HCT116 (cell line): ENCODE measurements around the gene GUK1. TPM values are rescaled to one million over a fixed set of nuclear protein-coding genes. Genes with fewer than 3 reads are reported as not detected.

Experiments
- ATAC-seq: fragments of 200-7000 bp; cut with Tn5 transposase; 2 replicates; pipeline ENCODE4 v1.9.1; 2020; ENCODE audit warnings: mild to moderate bottlenecking, moderate library complexity
- BruUV-seq: library from RNA; stranded (reverse); fragments of 400-500 nt; replicated peaks from 2 replicates; lab custom pipeline; 2021; lab: Mats Ljungman, UMichigan
- CTCF ChIA-PET: fragments of 300-600 bp; sonication (Branson Sonifier 250); formaldehyde crosslinking; loops from one replicate; lab custom pipeline; 2021; ENCODE audit warnings: antibody characterized with exemption; lab: Charles Lee
- POLR2A ChIA-PET: fragments of 300-600, 350-600 bp; sonication (Branson Sonifier 250); formaldehyde crosslinking; loops from one replicate; lab custom pipeline; 2021; ENCODE audit warnings: antibody characterized with exemption; lab: Charles Lee
- RAD21 ChIA-PET, 2 experiments: fragments of 300-600 bp; sonication (Branson Sonifier 250); formaldehyde crosslinking; loops; one replicate each; lab custom pipeline; 2023; ENCODE audit warnings: low total read pairs in 2 of 2; ENCODE audit not compliant: uncharacterized antibody in 2 of 2, unreplicated experiment in 2 of 2, low non-redundant PET in 1 of 2; lab: Charles Lee
- DNase-seq: peaks from one replicate; pipeline ENCODE4 v3.0.0-alpha.2; 2010; ENCODE audit warnings: low read depth, low spot score
- H2AFZ ChIP-seq: fragments of 200-600 bp; shearing (Covaris generic), sonication (generic); 2 replicates; pipeline ENCODE4 v1.6.1; 2017; ENCODE audit warnings: low read depth, mixed run types, mixed read lengths, antibody characterized with exemption, low read length; ENCODE audit not compliant: poor library complexity, severe bottlenecking
- H3K27ac ChIP-seq: 2 replicates; pipeline ENCODE4 v1.5.1; 2012; ENCODE audit warnings: low read depth, low read length
- H3K27me3 ChIP-seq: fragments of 200-600 bp; sonication (generic); 2 replicates; pipeline ENCODE4 v1.6.1; 2016; ENCODE audit warnings: mixed run types, low read length, mixed read lengths; ENCODE audit not compliant: insufficient read depth
- H3K36me3 ChIP-seq, 2 experiments: fragments of 200-500 bp in 1 of 2; fragments of 200-600 bp in 1 of 2; sonication (Bioruptor generic) in 1 of 2; sonication (generic) in 1 of 2; 2 replicates each; pipeline versions ENCODE4 v1.5.1 to v1.6.1; 2014 to 2016; ENCODE audit warnings: low read length in 2 of 2, inconsistent platforms in 1 of 2, mixed read lengths in 1 of 2, mixed run types in 1 of 2; ENCODE audit not compliant: insufficient read depth in 2 of 2, control insufficient read depth in 1 of 2
- H3K4me1 ChIP-seq, 2 experiments: fragments of 200-600 bp in 1 of 2; sonication (generic) in 1 of 2; 2 replicates each; pipeline versions ENCODE4 v1.5.1 to v1.6.1; 2012 to 2017; ENCODE audit warnings: low read length in 2 of 2, inconsistent platforms in 1 of 2, mild to moderate bottlenecking in 1 of 2, mixed read lengths in 1 of 2, mixed run types in 1 of 2, moderate library complexity in 1 of 2; ENCODE audit not compliant: insufficient read depth in 2 of 2, control insufficient read depth in 1 of 2
- H3K4me2 ChIP-seq: fragments of 200-600 bp; sonication (generic); 2 replicates; pipeline ENCODE4 v1.6.1; 2017; ENCODE audit warnings: mixed run types, low read length, mixed read lengths
- H3K4me3 ChIP-seq, 2 experiments: fragments of 200-600 bp in 1 of 2; sonication (generic) in 1 of 2; replicated peaks in 1 of 2; 2 replicates each; pipeline ENCODE4 v1.5.1; 2011 to 2016; ENCODE audit warnings: low read length in 2 of 2, control low read depth in 1 of 2, low read depth in 1 of 2, mild to moderate bottlenecking in 1 of 2, mixed read lengths in 1 of 2, mixed run types in 1 of 2
- H3K79me2 ChIP-seq: fragments of 200-600 bp; sonication (generic); 2 replicates; pipeline ENCODE4 v1.6.1; 2017; ENCODE audit warnings: mild to moderate bottlenecking, mixed run types, low read length, moderate library complexity, mixed read lengths; ENCODE audit not compliant: insufficient read depth
- H3K9ac ChIP-seq: fragments of 200-600 bp; sonication (generic); 2 replicates; pipeline ENCODE4 v1.6.1; 2016; ENCODE audit warnings: low read length, mixed read lengths
- H3K9me2 ChIP-seq: fragments of 200-600 bp; sonication (generic), shearing (Covaris generic); 2 replicates; pipeline ENCODE4 v1.6.1; 2017; ENCODE audit warnings: mixed run types, mild to moderate bottlenecking, moderate library complexity; ENCODE audit not compliant: insufficient read depth
- H3K9me3 ChIP-seq, 2 experiments: fragments of 200-500 bp in 1 of 2; fragments of 200-600 bp in 1 of 2; sonication (Bioruptor generic) in 1 of 2; sonication (generic) in 1 of 2; 2 replicates each; pipeline ENCODE4 v1.6.1; 2014 to 2017; ENCODE audit warnings: low read length in 2 of 2, mixed read lengths in 2 of 2, inconsistent platforms in 1 of 2, low read depth in 1 of 2, mild to moderate bottlenecking in 1 of 2, mixed run types in 1 of 2, moderate library complexity in 1 of 2; ENCODE audit not compliant: control insufficient read depth in 1 of 2, insufficient read depth in 1 of 2
- H4K20me1 ChIP-seq: fragments of 200-600 bp; sonication (generic), shearing (Covaris generic); 2 replicates; pipeline ENCODE4 v1.6.1; 2017; ENCODE audit warnings: mixed run types, mild to moderate bottlenecking, moderate library complexity; ENCODE audit not compliant: insufficient read depth
- CBX3 ChIP-seq: IDR thresholded peaks from 2 replicates; pipeline ENCODE4 v1.6.1; 2012; ENCODE audit warnings: low read depth
- CEBPB ChIP-seq: IDR thresholded peaks from 2 replicates; pipeline ENCODE4 v1.6.1; 2012; ENCODE audit warnings: low read depth
- EGR1 ChIP-seq: IDR thresholded peaks from 2 replicates; pipeline ENCODE4 v1.6.1; 2012; ENCODE audit warnings: low read depth
- ELF1 ChIP-seq: IDR thresholded peaks from 2 replicates; pipeline ENCODE4 v1.6.1; 2012; ENCODE audit warnings: low read depth, borderline replicate concordance
- EZH2phosphoT487 ChIP-seq: fragments of 200-600 bp; IDR thresholded peaks from 2 replicates; pipeline ENCODE4 v1.6.1; 2018; ENCODE audit warnings: antibody characterized with exemption, borderline replicate concordance
- FOSL1 ChIP-seq: IDR thresholded peaks from 2 replicates; pipeline ENCODE4 v1.6.1; 2012; ENCODE audit warnings: low read depth
- POLR2AphosphoS5 ChIP-seq: IDR thresholded peaks from 2 replicates; pipeline ENCODE4 v1.6.1; 2011; ENCODE audit warnings: mild to moderate bottlenecking, low read depth, low read length, moderate library complexity
- RAD21 ChIP-seq: IDR thresholded peaks from 2 replicates; pipeline ENCODE4 v1.6.1; 2012; ENCODE audit warnings: low read depth, mild to moderate bottlenecking
- SIN3A ChIP-seq: IDR thresholded peaks from 2 replicates; pipeline ENCODE4 v1.6.1; 2012; ENCODE audit warnings: low read depth
- SP1 ChIP-seq: IDR thresholded peaks from 2 replicates; pipeline ENCODE4 v1.6.1; 2012; ENCODE audit warnings: low read depth
- SRF ChIP-seq: IDR thresholded peaks from 2 replicates; pipeline ENCODE4 v1.6.1; 2012; ENCODE audit warnings: low read depth
- TCF7L2 ChIP-seq: IDR thresholded peaks from 2 replicates; pipeline ENCODE4 v1.7.0; 2011; ENCODE audit warnings: borderline replicate concordance, inconsistent platforms; ENCODE audit not compliant: insufficient read depth, insufficient read length; ENCODE audit errors: extremely low read depth
- YY1 ChIP-seq: IDR thresholded peaks from 2 replicates; pipeline ENCODE4 v1.6.1; 2011; ENCODE audit warnings: low read length, low read depth, moderate library complexity, mild to moderate bottlenecking; ENCODE audit not compliant: insufficient replicate concordance; ENCODE audit errors: extremely low read depth
- ZNF274 ChIP-seq: fragments of 200-500 bp; sonication (Bioruptor generic); IDR thresholded peaks from 2 replicates; pipeline ENCODE4 v1.6.1; 2014; ENCODE audit warnings: mild to moderate bottlenecking, low read depth, low read length, inconsistent platforms
- intact Hi-C: fragments of 100-400 bp; cut with micrococcal nuclease; formaldehyde crosslinking; loops from 2 replicates; pipeline ENCODE4 v1.10.0; 2022
- total RNA-seq: library from RNA; stranded (reverse); gene quantifications from one replicate; pipeline ENCODE4 v1.2.1, GENCODE V29; 2021; ENCODE audit not compliant: unreplicated experiment
- TF ChIP-seq, protein P1 (sequence below): IDR thresholded peaks from 2 replicates; pipeline ENCODE4 v1.6.1; 2012
- TF ChIP-seq, protein P2 (sequence below), 3 experiments: fragments of 200-600 bp in 1 of 3; sonication (generic) in 1 of 3; IDR thresholded peaks in 2 of 3; conservative IDR thresholded peaks in 1 of 3; 2 replicates each; pipeline ENCODE4 v1.5.1; 2012 to 2017; ENCODE audit warnings: low read depth in 2 of 3, low read length in 2 of 3, antibody characterized with exemption in 1 of 3, borderline replicate concordance in 1 of 3, control low read depth in 1 of 3, mild to moderate bottlenecking in 1 of 3, mixed read lengths in 1 of 3, mixed run types in 1 of 3, moderate library complexity in 1 of 3; ENCODE audit not compliant: insufficient read depth in 1 of 3

GUK1 gene
- total RNA-seq, 1 experiment from 2014 or later: 145 TPM

DNA sequence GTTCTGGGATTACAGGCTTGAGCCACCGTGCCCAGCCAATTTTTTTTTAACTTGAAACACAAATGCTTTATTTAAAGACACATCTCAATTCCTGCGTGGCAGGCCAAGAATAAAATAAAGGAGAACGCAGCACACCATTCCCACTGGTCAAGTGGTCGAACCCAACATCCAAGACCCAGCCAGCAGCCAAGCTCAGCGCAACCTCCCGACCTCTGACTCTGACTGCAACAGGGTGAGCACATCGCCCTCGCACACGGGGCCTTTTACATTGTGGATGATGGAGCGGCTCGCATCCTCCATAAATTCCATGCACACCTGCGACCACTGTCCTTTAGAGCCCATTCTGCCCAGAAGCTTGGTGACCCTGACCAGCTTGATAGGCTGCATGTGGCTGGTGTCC, 5.5 kb upstream of the GUK1 start (continued):
- no peak for TF ChIP-seq TCF7L2
- TF ChIP-seq EGR1: no peak
- TF ChIP-seq, protein P1, sequence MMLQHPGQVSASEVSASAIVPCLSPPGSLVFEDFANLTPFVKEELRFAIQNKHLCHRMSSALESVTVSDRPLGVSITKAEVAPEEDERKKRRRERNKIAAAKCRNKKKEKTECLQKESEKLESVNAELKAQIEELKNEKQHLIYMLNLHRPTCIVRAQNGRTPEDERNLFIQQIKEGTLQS: no peak

DNA sequence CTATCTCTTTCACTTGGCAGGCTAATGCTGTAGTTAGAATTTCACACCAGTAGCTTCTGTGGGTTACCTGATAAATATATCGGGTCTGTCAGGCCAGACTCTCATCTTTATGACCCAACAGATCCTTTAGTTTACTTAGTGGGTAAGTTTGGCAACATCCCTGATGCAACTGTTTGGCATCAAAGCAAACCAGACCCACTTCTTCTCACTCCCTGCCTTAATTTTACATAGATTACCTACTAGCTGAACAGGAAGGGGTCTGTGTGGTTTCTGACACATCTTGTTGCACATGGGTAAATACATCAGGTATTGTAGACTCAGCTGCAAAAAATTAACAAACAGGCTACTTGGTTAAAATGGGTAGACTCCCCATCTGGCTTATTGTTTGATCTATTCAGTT, 3.2 kb upstream of the GUK1 start:
- DNase-seq (no peak), ATAC-seq (no peak)
- ChIA-PET POLR2A (no interaction called here), RAD21 (no interaction called here), CTCF (no interaction called here)
- intact Hi-C loops: no loop called here
- BruUV-seq: no TSS peak
- Histone ChIP-seq H3K9me3 (no peaks in the 10 kb centered on the region), H3K4me1 (peaks cover under 1 to 17% of the 10 kb centered on the region in 2 experiments), H3K9me2 (no peaks in the 10 kb centered on the region), H3K79me2 (peaks cover 17% of the 10 kb centered on the region), H3K9ac (no peak overlapping the region), H2AFZ (no peak overlapping the region), H3K27me3 (peaks cover 3% of the 10 kb centered on the region; the same call in 1 of the 2 replicates), H4K20me1 (no peaks in the 10 kb centered on the region), H3K4me3 (no peak overlapping the region), H3K27ac (no peak overlapping the region), H3K36me3 (no peaks in the 10 kb centered on the region), H3K4me2 (no peak overlapping the region)
- TF ChIP-seq YY1 (no peak), EZH2phosphoT487 (no peak), CEBPB (no peak), SRF (no peak), SP1 (no peak), RAD21 (no peak), SIN3A (no peak), EGR1 (no peak), ZNF274 (no peak), FOSL1 (no peak), POLR2AphosphoS5 (no peak), CBX3 (no peak), ELF1 (no peak)
- TF ChIP-seq, protein P2, sequence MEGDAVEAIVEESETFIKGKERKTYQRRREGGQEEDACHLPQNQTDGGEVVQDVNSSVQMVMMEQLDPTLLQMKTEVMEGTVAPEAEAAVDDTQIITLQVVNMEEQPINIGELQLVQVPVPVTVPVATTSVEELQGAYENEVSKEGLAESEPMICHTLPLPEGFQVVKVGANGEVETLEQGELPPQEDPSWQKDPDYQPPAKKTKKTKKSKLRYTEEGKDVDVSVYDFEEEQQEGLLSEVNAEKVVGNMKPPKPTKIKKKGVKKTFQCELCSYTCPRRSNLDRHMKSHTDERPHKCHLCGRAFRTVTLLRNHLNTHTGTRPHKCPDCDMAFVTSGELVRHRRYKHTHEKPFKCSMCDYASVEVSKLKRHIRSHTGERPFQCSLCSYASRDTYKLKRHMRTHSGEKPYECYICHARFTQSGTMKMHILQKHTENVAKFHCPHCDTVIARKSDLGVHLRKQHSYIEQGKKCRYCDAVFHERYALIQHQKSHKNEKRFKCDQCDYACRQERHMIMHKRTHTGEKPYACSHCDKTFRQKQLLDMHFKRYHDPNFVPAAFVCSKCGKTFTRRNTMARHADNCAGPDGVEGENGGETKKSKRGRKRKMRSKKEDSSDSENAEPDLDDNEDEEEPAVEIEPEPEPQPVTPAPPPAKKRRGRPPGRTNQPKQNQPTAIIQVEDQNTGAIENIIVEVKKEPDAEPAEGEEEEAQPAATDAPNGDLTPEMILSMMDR (IDR thresholded peaks at IDR 0.05 in 2 of 3, conservative IDR thresholded peaks at IDR 0.05 in 1 of 3; ENCODE audit: borderline replicate concordance in 1 of 3, insufficient read depth in 1 of 3, low read depth in 2 of 3, low read length in 2 of 3): no peak
